HTR-8/SVneo (cell line): Measurements from ENCODE around the gene OBSCN.

Experiments
- DNase-seq: peaks from one replicate; pipeline ENCODE4 v3.0.0; 2011; ENCODE audit warnings: low spot score, mixed read lengths; ENCODE audit not compliant: insufficient read length
- FAIRE-seq: peaks from 2 replicates; lab custom pipeline; 2011; peaks lifted over from hg19 to GRCh38; lab: Jason Lieb, UNC

OBSCN gene

DNA sequence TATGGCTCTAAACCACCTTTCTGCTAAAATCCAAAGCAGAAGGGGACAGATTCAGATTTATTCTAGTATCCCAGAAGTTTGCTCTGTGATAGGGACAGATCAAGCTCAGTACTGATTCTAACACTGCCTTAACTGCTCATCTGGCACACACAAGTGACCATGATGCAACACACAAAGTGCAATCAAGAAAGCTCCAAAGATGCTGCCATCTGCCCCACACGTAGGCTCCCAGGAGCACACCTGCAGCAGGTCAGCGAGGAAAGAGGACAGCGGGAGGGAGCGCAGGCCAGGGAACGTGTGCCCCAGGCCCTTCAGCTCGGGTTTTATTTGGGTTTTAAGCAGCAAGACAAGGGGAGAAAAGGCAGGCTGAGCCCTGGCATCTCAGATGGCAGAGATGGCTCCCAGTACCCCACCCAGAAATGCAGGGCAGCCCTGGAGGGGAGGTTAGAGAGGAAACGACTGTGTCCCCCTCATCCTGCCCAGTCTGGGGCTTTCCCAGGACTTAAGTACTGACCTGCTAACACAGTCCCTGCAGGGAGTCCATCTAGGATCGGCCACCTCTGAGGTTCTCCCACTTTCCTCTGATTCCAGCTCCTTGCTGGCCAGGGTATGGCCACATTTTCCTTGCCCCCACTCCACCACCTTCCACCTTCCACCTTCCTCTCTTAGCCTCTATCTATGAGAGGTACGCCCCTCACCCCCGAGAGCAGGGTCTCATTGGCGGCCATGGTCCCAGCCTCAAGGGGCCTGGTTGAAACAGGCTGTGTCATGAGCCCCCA lies 197.5 kb downstream of the OBSCN start:
- DNase-seq, result no peak
- FAIRE-seq, result no peak

DNA sequence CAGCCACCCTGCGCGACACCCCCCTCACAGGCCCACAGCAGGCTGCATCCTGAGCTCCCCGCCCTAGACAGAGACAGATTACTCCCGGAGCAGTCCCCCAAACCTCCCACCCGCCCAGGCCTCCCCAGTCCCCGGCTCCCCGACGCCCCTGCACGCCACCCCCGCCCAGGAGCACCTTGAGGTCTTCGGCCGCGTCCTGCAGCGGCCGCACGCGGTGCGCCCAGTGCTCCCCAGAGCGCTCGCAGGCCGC lies 198.1 kb downstream of the OBSCN start:
- FAIRE-seq, result no peak

GRCh38 chr1:228407106-228408040 lies 199.5 kb downstream of the OBSCN start:
- DNase-seq, result no peak

More for the DNA sequence above, 198.1 kb downstream of the OBSCN start:
- DNase-seq, result no peak

DNA sequence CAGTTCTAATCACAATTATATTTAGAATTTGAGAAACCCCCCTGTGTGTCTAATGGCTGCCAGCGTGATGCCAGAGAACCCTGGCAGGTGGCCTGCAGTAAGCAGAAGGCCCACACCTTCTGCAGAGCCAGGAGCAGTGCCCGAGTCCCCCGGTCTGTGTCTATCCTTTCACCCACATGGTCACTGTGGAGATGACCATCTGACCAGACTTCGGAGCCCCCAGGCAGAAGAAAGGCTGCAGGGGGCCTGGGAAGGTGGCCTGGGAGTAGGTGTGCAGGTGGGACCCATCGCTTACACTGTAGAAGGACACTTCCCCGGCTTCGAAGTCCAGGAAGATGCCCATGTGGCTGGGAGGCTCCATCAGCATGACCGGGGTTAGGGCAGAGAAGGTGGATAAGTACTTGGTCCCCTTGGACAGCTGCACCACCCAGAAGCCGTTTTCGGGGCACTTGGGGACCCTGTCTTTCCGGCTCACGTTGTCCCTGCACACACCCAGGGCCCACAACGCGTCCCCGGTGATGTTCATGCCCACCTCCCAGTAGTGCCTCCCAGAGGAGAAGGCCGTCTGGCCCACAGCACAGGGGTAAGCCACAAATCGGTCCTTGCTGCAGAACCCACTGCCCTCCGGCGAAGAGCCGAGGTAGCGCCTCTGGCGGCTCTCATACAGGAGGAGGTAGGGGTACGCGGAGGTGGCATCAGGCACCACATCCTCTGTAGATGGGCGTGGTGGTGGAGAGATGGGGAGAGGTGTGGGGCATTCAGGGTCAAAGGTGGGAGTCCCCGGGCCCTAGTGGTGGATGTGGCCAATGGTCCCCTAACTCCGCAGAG lies 200.4 kb downstream of the OBSCN start:
- no peak for FAIRE-seq
- no peak for DNase-seq

More at GRCh38 chr1:228407106-228408040, 199.5 kb downstream of the OBSCN start:
- no peak for FAIRE-seq

DNA sequence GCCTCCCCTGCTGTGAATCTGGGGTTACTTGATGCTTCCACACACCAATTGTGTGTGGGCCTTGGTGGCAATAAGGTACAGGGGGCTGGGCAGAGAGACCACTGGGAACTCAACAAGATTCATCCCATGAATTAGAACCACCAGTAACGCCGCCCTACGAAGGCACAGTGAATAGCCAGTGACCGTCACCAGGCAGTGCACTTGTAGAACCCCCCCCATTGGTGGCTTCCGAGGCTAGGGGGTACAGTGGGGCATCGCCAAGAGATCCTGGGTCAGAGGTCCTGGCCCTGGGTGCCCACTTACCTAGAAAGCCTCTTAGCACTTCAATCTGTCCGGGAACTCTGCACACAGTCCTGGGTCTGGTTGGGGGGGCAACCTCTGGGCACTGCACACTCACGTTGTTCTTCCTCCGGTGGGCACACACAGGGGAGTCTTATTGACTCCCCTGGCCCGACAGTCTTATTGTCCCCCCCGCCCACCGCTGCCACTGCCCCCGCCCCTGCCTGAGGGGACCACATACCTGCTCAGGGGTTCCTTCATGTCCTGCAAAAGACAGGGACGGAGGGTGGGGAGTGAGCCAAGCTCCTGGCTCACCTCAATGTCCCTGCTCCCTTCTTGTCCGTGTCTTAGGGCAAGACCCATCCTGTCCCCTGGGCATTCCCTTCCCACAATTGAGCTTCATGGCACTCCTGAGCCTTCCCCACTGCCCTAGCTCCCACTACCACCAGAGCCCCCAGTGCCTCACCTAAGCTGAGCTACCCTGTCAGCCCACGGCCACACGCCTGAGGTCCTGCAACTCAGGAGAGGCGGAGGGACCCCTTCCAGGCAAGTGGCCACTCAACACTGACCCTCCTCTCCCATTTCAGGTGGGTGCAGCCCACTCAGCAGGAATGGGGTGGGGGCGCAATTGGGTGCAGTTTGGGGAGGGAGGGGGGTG lies 201.3 kb downstream of the OBSCN start:
- no peak for DNase-seq
- FAIRE-seq, result no peak

- DNase-seq (no peak), FAIRE-seq (no peak)
These were observed 202.2 kb downstream of the OBSCN start for GRCh38 chr1:228410015-228410414.

GRCh38 chr1:228410671-228411070 lies 202.8 kb downstream of the OBSCN start:
- DNase-seq (no peak), FAIRE-seq (no peak)

GRCh38 chr1:228411121-228411520 lies 203.3 kb downstream of the OBSCN start:
- DNase-seq (no peak), FAIRE-seq (no peak)

- no peak for DNase-seq
- no peak for FAIRE-seq
These were observed 203.9 kb downstream of the OBSCN start for GRCh38 chr1:228411548-228412430.

DNA sequence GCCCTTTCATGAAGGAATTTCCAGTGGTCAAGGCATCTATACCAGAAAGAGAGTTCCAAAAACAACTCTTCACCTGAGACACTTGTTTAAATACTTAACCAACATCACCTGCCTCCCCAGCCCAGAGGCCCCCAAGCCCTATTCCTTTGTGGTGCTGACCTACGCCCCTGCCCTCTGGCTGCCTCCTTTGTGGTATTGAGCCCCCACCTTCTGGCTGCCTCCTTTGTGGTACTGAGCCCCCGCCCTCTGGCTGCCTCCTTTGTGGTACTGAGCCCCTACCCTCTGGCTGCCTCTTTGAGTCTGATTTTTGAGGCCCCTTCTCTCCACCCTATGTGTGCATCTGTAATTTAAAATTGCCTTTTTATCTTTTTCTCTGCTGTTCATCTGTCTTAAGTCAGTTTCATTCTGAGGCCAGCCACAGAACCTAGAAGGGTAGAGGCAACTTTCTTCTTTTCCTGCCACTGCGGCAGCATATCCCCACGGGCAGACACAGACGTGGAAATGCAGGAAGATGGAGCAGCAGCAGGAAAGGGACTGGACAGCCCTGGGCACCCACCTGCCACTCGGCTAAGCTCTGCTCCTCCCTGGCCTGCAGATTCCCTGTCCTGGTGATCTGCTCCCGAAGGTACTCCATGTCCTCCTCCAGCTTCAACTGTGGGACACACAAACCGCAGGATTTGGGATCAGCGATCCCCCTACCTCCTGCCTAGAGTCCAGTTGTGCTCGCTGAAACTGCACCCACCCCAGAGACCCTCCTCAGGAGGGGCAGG lies 205.6 kb downstream of the OBSCN start:
- no peak for FAIRE-seq
- no peak for DNase-seq

GRCh38 chr1:228414511-228415211 lies 206.8 kb downstream of the OBSCN start:
- FAIRE-seq, result no peak
- no peak for DNase-seq

DNA sequence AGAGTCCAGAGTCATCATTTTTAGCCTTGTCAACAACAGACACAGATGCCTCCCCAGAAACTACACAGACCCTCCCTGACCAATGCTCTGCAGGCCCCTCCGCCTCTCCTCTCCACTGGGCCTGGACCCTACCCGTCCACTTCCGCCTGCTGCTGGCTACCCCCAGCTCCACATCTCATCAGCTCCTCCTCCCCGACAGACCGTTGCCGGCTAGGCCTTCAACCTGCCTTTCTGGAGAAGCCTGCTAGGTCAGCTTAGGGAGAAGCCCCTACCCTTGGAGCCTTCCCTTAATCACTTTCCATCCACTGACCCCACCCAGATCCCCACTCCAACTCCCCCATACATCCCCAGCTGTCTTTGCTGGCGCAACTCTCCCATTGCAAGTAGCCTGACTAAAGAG lies 207.4 kb downstream of the OBSCN start:
- FAIRE-seq (no peak), DNase-seq (no peak)

GRCh38 chr1:228415853-228416216 lies 208.0 kb downstream of the OBSCN start:
- FAIRE-seq (peak; percentile 92), DNase-seq (no peak)

- FAIRE-seq, result peak; percentile 33
- peak; percentile 65 for DNase-seq
These were observed 208.5 kb downstream of the OBSCN start, which contains the start of gene TRIM17 for GRCh38 chr1:228416217-228416933. TRIM17 (minus strand) TSS chr1:228416861; CDS start chr1:228415072, 1,789 bp downstream.

DNA sequence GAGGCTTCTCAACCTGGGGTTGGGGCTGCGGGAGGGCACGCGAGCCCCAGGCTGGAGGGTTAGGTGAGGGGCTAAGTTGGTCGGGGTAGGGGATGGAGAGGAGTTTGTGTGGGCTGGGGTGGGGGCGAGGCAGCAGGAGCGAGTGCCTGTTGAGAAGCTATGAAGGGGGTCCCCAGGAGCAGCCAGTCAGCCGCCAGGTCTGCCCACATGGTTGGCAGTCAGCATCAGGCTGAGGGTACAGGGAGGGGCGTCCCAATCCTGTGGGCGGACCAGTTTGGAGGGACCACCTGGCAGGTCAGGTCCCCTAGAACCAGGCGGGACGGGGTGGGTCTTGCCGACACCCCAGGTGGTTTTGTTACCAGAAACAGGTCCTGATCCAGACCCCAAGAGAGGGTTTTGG lies 209.2 kb downstream of the OBSCN start:
- DNase-seq (no peak), FAIRE-seq (no peak)

GRCh38 chr1:228417483-228418203 lies 209.8 kb downstream of the OBSCN start:
- DNase-seq (no peak), FAIRE-seq (no peak)
